GM08714 (cell line): ENCODE data around the gene TXNDC15.

Experiments used
- H3K4me3 ChIP-seq: fragments of 200-500 bp; sonication (Bioruptor generic); 2 replicates; pipeline ENCODE4 v1.5.1; 2014; ENCODE audit warnings: mild to moderate bottlenecking, low read length, inconsistent platforms
- ZNF274 ChIP-seq: IDR thresholded peaks from 2 replicates; pipeline ENCODE4 v1.6.1; 2012; ENCODE audit warnings: mild to moderate bottlenecking, low read depth, low read length

The TXNDC15 gene

DNA sequence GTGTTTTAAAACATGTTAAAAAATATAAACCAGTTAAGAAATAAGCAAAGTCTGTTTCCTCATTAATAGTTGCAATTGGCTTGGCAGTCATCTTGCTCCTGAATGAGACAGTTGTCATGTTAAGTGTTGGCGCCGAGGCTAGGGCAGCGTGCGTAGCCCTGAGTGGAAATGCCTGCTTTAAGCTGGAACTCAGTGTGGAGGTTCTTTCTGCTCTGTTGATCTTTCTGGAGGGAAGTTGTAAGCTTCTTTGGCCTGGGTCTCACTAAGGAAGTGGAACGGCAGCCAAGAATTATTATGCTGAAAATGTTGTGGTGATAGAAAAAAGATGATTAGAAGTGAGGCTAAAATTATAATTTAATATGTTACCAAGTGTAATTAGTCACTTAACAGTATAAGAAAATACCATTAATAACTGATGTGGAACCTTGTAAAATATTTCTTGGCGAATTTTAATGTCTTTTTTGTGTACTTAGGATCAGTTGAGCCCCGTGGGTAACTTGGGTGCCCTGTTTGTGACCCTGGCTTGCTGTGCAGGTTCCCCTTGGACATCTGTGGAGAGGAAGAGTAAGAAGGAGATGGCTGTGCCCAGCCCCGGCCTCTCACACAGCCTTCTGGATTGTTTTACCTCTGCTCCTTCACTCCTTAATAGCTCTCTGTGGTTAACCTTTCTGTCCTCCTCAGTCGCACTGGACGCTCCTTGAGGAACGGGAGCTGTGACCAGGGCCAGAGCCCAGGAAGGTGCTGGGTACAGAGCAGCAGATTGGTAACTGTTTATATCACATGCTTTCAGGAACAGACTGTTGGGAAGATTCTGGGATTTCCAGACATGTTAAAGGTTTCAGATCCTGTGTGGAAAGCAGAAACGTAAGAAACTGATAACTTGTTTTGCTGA lies 61.8 kb downstream of the TXNDC15 start:
- H3K4me3 ChIP-seq, result no peak overlapping the region
- no peak for TF ChIP-seq ZNF274

DNA sequence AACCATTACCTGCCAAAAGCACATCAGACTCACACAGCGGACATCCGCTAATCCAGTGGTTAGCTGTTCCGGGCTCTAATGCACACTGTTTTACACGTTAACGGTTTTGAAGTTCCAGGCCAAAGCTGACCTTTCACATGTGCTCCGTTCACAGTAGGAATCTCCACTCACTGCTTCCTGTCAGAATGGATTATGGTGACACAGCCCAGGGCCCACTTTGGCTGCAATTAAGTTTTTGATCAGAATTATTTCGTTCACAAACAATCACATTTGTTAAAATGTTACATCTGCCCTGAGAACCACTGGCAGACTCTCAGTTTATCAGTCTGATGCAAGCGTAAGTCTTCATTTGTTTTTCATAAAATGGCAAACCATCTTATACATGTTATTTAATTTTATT lies 63.4 kb downstream of the TXNDC15 start:
- no peak for TF ChIP-seq ZNF274
- H3K4me3 ChIP-seq, result no peak overlapping the region

DNA sequence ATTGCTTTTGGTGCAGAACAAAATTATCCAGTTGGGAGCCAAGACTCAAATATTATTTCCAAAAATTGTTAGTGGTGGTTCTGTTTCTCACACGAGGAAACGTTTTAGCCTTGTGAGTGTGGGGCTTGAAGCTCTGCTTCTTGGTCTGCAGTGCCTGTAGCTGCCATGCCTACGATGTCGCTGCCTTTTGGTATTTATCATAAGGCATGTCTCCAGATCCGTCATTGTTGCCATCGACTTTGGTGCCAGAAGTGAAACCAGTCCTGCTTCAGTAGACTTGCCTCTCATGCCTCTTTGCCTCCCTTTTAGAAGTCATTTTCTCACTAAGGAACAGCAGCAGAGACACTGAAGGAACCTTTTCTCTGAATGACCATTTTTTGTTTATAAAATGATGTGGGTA lies 63.9 kb downstream of the TXNDC15 start:
- TF ChIP-seq ZNF274, result no peak
- H3K4me3 ChIP-seq, result no peak overlapping the region

- TF ChIP-seq ZNF274, result no peak
- no peak overlapping the region for H3K4me3 ChIP-seq
Measured at GRCh38 chr5:134939500-134939899, 65.3 kb downstream of the TXNDC15 start.

GRCh38 chr5:134943547-134943946 lies 69.4 kb downstream of the TXNDC15 start:
- TF ChIP-seq ZNF274, result no peak
- no peak overlapping the region for H3K4me3 ChIP-seq

GRCh38 chr5:134944630-134945029 lies 70.5 kb downstream of the TXNDC15 start:
- no peak overlapping the region for H3K4me3 ChIP-seq
- TF ChIP-seq ZNF274, result no peak

DNA sequence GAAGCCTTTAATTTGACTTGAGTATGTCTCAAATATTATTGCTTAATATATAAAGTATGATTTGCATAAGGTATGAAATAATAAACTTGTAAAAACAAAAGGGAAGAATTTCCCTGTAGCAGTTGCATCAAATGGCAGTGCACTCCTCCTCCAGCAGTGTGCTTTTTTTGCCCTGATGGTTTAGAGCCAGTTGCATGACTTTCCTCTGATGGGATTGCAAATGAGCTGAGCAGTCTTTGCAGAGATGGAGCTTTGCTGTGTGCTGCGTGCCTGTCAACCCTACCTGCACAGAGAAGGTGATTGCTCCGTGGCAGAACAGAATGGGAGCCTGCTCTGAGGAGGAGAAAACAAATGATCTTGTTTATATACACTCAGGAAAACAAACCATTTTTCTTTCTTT lies 70.9 kb downstream of the TXNDC15 start:
- no peak overlapping the region for H3K4me3 ChIP-seq
- TF ChIP-seq ZNF274, result no peak

- no peak overlapping the region for H3K4me3 ChIP-seq
- no peak for TF ChIP-seq ZNF274
Measured at GRCh38 chr5:134948911-134949310, 74.7 kb downstream of the TXNDC15 start.

GRCh38 chr5:134949316-134949715 lies 75.1 kb downstream of the TXNDC15 start:
- no peak overlapping the region for H3K4me3 ChIP-seq
- TF ChIP-seq ZNF274, result no peak
